ENCODE results near the gene CTBP1.

CTBP1 gene

GRCh38 chr4:1235381-1236102, 13.4 kb downstream of the CTBP1 start:
- Histone ChIP-seq H3K4me1 (ENCODE audit: insufficient read depth, low read length, severe bottlenecking) (no peaks in the 10 kb centered on the region), H3K79me2 (ENCODE audit: insufficient read depth, low read length) (no peaks in the 10 kb centered on the region), H3K4me3 (ENCODE audit: low read depth, low read length, poor library complexity, severe bottlenecking) (no peak overlapping the region), H3K27me3 (ENCODE audit: insufficient read depth, low read length) (no peaks in the 10 kb centered on the region), H2AFZ (ENCODE audit: low read length) (no peak overlapping the region), H4K20me1 (ENCODE audit: insufficient read depth, low read length) (no peaks in the 10 kb centered on the region), H3K9me2 (ENCODE audit: low read depth, low read length) (no peaks in the 10 kb centered on the region), H3K9ac (ENCODE audit: low read length) (no peak overlapping the region), H3K27ac (ENCODE audit: low read depth, low read length, poor library complexity, severe bottlenecking) (no peak overlapping the region), H3K9me3 (ENCODE audit: low read length) (no peaks in the 10 kb centered on the region), H3K4me2 (ENCODE audit: low read length) (no peak overlapping the region), H3K36me3 (ENCODE audit: insufficient read depth, low read length) (peaks cover 17% of the 10 kb centered on the region; the same call in 1 of the 2 replicates), H3F3A (ENCODE audit: insufficient read depth, low read length) (no peaks in the 10 kb centered on the region)
- TF ChIP-seq EZH2 (IDR thresholded peaks at IDR 0.05; ENCODE audit: borderline replicate concordance, low read length), result no peak
- TF ChIP-seq CTCF (IDR thresholded peaks at IDR 0.05; ENCODE audit: low read length), result no peak

- TF ChIP-seq EZH2 (IDR thresholded peaks at IDR 0.05; ENCODE audit: borderline replicate concordance, low read length) (no peak), CTCF (IDR thresholded peaks at IDR 0.05; ENCODE audit: low read length) (no peak)
- Histone ChIP-seq H3K4me3 (ENCODE audit: low read depth, low read length, poor library complexity, severe bottlenecking) (no peak overlapping the region), H3F3A (ENCODE audit: insufficient read depth, low read length) (no peaks in the 10 kb centered on the region), H4K20me1 (ENCODE audit: insufficient read depth, low read length) (no peaks in the 10 kb centered on the region), H3K4me1 (ENCODE audit: insufficient read depth, low read length, severe bottlenecking) (no peaks in the 10 kb centered on the region), H3K9me3 (ENCODE audit: low read length) (no peaks in the 10 kb centered on the region), H3K9ac (ENCODE audit: low read length) (no peak overlapping the region), H3K36me3 (ENCODE audit: insufficient read depth, low read length) (peaks cover 16% of the 10 kb centered on the region; the same call in 1 of the 2 replicates), H2AFZ (ENCODE audit: low read length) (no peak overlapping the region), H3K9me2 (ENCODE audit: low read depth, low read length) (no peaks in the 10 kb centered on the region), H3K27me3 (ENCODE audit: insufficient read depth, low read length) (no peaks in the 10 kb centered on the region), H3K27ac (ENCODE audit: low read depth, low read length, poor library complexity, severe bottlenecking) (no peak overlapping the region), H3K79me2 (ENCODE audit: insufficient read depth, low read length) (no peaks in the 10 kb centered on the region), H3K4me2 (ENCODE audit: low read length) (no peak overlapping the region)
Measured at GRCh38 chr4:1234811-1235292, 14.1 kb downstream of the CTBP1 start.

GRCh38 chr4:1234309-1234695, 14.6 kb downstream of the CTBP1 start:
- Histone ChIP-seq H3F3A (ENCODE audit: insufficient read depth, low read length) (no peaks in the 10 kb centered on the region), H3K4me3 (ENCODE audit: low read depth, low read length, poor library complexity, severe bottlenecking) (no peak overlapping the region), H3K9me2 (ENCODE audit: low read depth, low read length) (no peaks in the 10 kb centered on the region), H4K20me1 (ENCODE audit: insufficient read depth, low read length) (no peaks in the 10 kb centered on the region), H3K27me3 (ENCODE audit: insufficient read depth, low read length) (no peaks in the 10 kb centered on the region), H3K4me2 (ENCODE audit: low read length) (no peak overlapping the region), H3K4me1 (ENCODE audit: insufficient read depth, low read length, severe bottlenecking) (no peaks in the 10 kb centered on the region), H3K27ac (ENCODE audit: low read depth, low read length, poor library complexity, severe bottlenecking) (no peak overlapping the region), H3K9ac (ENCODE audit: low read length) (no peak overlapping the region), H3K79me2 (ENCODE audit: insufficient read depth, low read length) (no peaks in the 10 kb centered on the region), H3K9me3 (ENCODE audit: low read length) (no peaks in the 10 kb centered on the region), H2AFZ (ENCODE audit: low read length) (no peak overlapping the region), H3K36me3 (ENCODE audit: insufficient read depth, low read length) (peaks cover 13% of the 10 kb centered on the region; the same call in 1 of the 2 replicates)
- TF ChIP-seq CTCF (IDR thresholded peaks at IDR 0.05; ENCODE audit: low read length), result no peak
- TF ChIP-seq EZH2 (IDR thresholded peaks at IDR 0.05; ENCODE audit: borderline replicate concordance, low read length), result no peak

Measured in OCI-LY1 (cell line).